HepG2 (cell line): ENCODE data around the gene CCDC9B. TPM values are rescaled to one million over a fixed set of nuclear protein-coding genes. Genes with fewer than 3 reads are reported as not detected.

Source experiments
- ATAC-seq: fragments of 200-7000 bp; cut with Tn5 transposase; 3 replicates; pipeline ENCODE4 v1.9.1; 2020; ENCODE audit warnings: mild to moderate bottlenecking, moderate library complexity
- BruUV-seq: library from RNA; stranded (reverse); fragments of 400-500 nt; replicated peaks from 2 replicates; lab custom pipeline; 2021; lab: Mats Ljungman, UMichigan
- CTCF ChIA-PET: fragments of 300-600 bp; formaldehyde crosslinking; extraction: SDS; loops from one replicate; lab custom pipeline; 2021; ENCODE audit warnings: low total read pairs, inconsistent platforms, low intra/inter-chr PET ratio; lab: Yijun Ruan, JAX
- POLR2A ChIA-PET: fragments of 350-600 bp; sonication (Branson Sonifier 250); formaldehyde crosslinking; loops from one replicate; lab custom pipeline; 2020; ENCODE audit warnings: antibody characterized with exemption, inconsistent platforms; lab: Yijun Ruan, JAX
- DNase-seq: peaks from one replicate; pipeline ENCODE4 v3.0.0-alpha.2; 2015; ENCODE audit warnings: low spot score
- FAIRE-seq: peaks from 3 replicates; lab custom pipeline; 2011; peaks lifted over from hg19 to GRCh38; lab: Jason Lieb, UNC
- H2AFZ ChIP-seq: one replicate; pipeline ENCODE4 v1.6.1; 2011; ENCODE audit warnings: low read length, inconsistent platforms
- H3K27ac ChIP-seq: fragments of 300-600 bp; 3 replicates; pipeline ENCODE4 v1.8.0; 2011; ENCODE audit warnings: mixed run types, mild to moderate bottlenecking, mixed read lengths, low read length, inconsistent platforms; ENCODE audit not compliant: insufficient read depth; ENCODE audit errors: extremely low read length
- H3K27me3 ChIP-seq, 2 experiments: fragments of 200-600 bp in 1 of 2; 2 replicates in 1 of 2; 3 replicates in 1 of 2; pipeline versions ENCODE4 v1.6.0 to v1.8.0; 2011; ENCODE audit warnings: low read length in 2 of 2, mild to moderate bottlenecking in 2 of 2, moderate library complexity in 2 of 2, inconsistent platforms in 1 of 2; ENCODE audit not compliant: insufficient read depth in 2 of 2, control insufficient read depth in 1 of 2
- H3K36me3 ChIP-seq, 2 experiments: fragments of 200-600 bp in 1 of 2; replicated peaks in 1 of 2; 2 replicates in 1 of 2; 3 replicates in 1 of 2; pipeline versions ENCODE4 v1.5.1 to v1.8.0; 2011; ENCODE audit warnings: low read length in 2 of 2, inconsistent platforms in 1 of 2; ENCODE audit not compliant: insufficient read depth in 2 of 2, control insufficient read depth in 1 of 2
- H3K4me1 ChIP-seq: 2 replicates; pipeline ENCODE4 v1.5.1; 2012; ENCODE audit warnings: low read length, inconsistent platforms; ENCODE audit not compliant: insufficient read depth
- H3K4me2 ChIP-seq: 2 replicates; pipeline ENCODE4 v1.6.0; 2011; ENCODE audit warnings: low read depth, low read length, inconsistent platforms
- H3K4me3 ChIP-seq, 3 experiments: fragments of 200-600 bp in 1 of 3; sonication (generic), shearing (Covaris generic) in 1 of 3; replicated peaks in 1 of 3; 2 replicates each; pipeline ENCODE4 v1.5.1; 2011 to 2016; ENCODE audit warnings: low read length in 3 of 3, inconsistent platforms in 2 of 3, low read depth in 2 of 3, mild to moderate bottlenecking in 2 of 3, control low read depth in 1 of 3, mixed read lengths in 1 of 3; ENCODE audit not compliant: insufficient read depth in 1 of 3
- H3K79me2 ChIP-seq: one replicate; pipeline ENCODE4 v1.6.1; 2011; ENCODE audit warnings: low read length, inconsistent platforms; ENCODE audit not compliant: insufficient read depth
- H3K9ac ChIP-seq: 2 replicates; pipeline ENCODE4 v1.6.0; 2011; ENCODE audit warnings: mild to moderate bottlenecking, low read depth, low read length, inconsistent platforms; ENCODE audit not compliant: insufficient read depth
- H3K9me3 ChIP-seq: 2 replicates; pipeline ENCODE4 v1.5.1; 2012; ENCODE audit warnings: mild to moderate bottlenecking, low read length
- H4K20me1 ChIP-seq: 2 replicates; pipeline ENCODE4 v1.6.0; 2011; ENCODE audit warnings: inconsistent platforms, mild to moderate bottlenecking, low read length, moderate library complexity; ENCODE audit not compliant: insufficient read depth
- HIVEP1 ChIP-seq: sonication (generic); formaldehyde crosslinking; IDR thresholded peaks from 2 replicates; pipeline ENCODE4 v1.4.0; 2020; ENCODE audit warnings: mild to moderate bottlenecking, missing genetic modification reagents
- KMT2A ChIP-seq: sonication (generic); formaldehyde crosslinking; IDR thresholded peaks from 2 replicates; pipeline ENCODE4 v1.4.0; 2020; ENCODE audit warnings: missing genetic modification reagents
- MAFF ChIP-seq: IDR thresholded peaks from 2 replicates; pipeline ENCODE4 v1.6.1; 2011; ENCODE audit warnings: low read depth, low read length, improper control_type of control experiment
- MAFK ChIP-seq, 2 experiments: IDR thresholded peaks in 1 of 2; conservative IDR thresholded peaks in 1 of 2; 2 replicates each; pipeline ENCODE4 v1.6.1; 2011; ENCODE audit warnings: improper control_type of control experiment in 2 of 2, low read length in 2 of 2
- RARA ChIP-seq: IDR thresholded peaks from 2 replicates; pipeline ENCODE4 v1.6.1; 2016; ENCODE audit warnings: missing genetic modification reagents, missing compliant biosample characterization
- TIGD3 ChIP-seq: sonication (generic); formaldehyde crosslinking; IDR thresholded peaks from 2 replicates; pipeline ENCODE4 v1.5.1; 2020; ENCODE audit warnings: mild to moderate bottlenecking, missing genetic modification reagents, borderline replicate concordance
- ZFY ChIP-seq: sonication (generic); formaldehyde crosslinking; IDR thresholded peaks from 2 replicates; pipeline ENCODE4 v1.4.0; 2020; ENCODE audit warnings: missing genetic modification reagents
- ZNF678 ChIP-seq: sonication (generic); formaldehyde crosslinking; IDR thresholded peaks from 2 replicates; pipeline ENCODE4 v1.4.0; 2020; ENCODE audit warnings: mild to moderate bottlenecking, missing genetic modification reagents
- ZNF740 ChIP-seq: sonication (generic); formaldehyde crosslinking; IDR thresholded peaks from 2 replicates; pipeline ENCODE4 v1.4.0; 2020; ENCODE audit warnings: missing genetic modification reagents
- WGBS: methylation state at CpG from one replicate; pipeline ENCODE4 v1.1.6; 2017; ENCODE audit warnings: low lambda C conversion rate; 5-methylcytosine and 5-hydroxymethylcytosine counted together
- in situ Hi-C: cut with HindIII; loops from 2 replicates; pipeline ENCODE4 v1.10.0; 2017; ENCODE audit warnings: low pct_unique_long_range_greater_than_20kb; ENCODE audit not compliant: extremely low pct_ligation_motif_present
- intact Hi-C: fragments of 100-400 bp; cut with micrococcal nuclease; formaldehyde crosslinking; loops from one replicate; pipeline ENCODE4 v1.10.0; 2022; ENCODE audit not compliant: unreplicated experiment
- polyA plus RNA-seq, 8 experiments: library from polyadenylated mRNA; depleted of rRNA in 3 of 8; stranded (reverse) in 7 of 8; unstranded in 1 of 8; fragments of >200 nt; fragmentation: Illumina TruSeq in 4 of 8; extraction: Trizol in 4 of 8; gene quantifications; 2 replicates each; pipeline versions ENCODE4 v1.2.1 to v1.2.3, GENCODE V29; 2011 to 2016; ENCODE audit warnings: low read depth in 4 of 8, missing spikeins in 1 of 8, mixed read lengths in 1 of 8; ENCODE audit not compliant: insufficient read depth in 1 of 8
- total RNA-seq, 5 experiments: library from RNA; depleted of rRNA; stranded (reverse); fragments of >200 nt; fragmentation: Illumina TruSeq; extraction: Trizol; gene quantifications; 2 replicates each; pipeline ENCODE4 v1.2.3, GENCODE V29; 2016; ENCODE audit warnings: low read depth in 1 of 5
- TF ChIP-seq, protein P1 (sequence below): sonication (generic); formaldehyde crosslinking; IDR thresholded peaks from 2 replicates; pipeline ENCODE4 v1.4.0; 2020; ENCODE audit warnings: missing genetic modification reagents

The CCDC9B gene
- total and polyA plus RNA-seq, 2 of the 13 experiments (the other 11 are each of a cell fraction or from before 2014, with no cell fraction given) = 0.98 to 1.6 TPM

GRCh38 chr15:40328751-40329150, 12.0 kb downstream of the CCDC9B start:
- 78% methylated on average over 5 of the region's 5 CpGs for WGBS
- H2AFZ ChIP-seq = no peak overlapping the region
- BruUV-seq = no TSS peak
- POLR2A ChIA-PET = interaction anchor here (1.4 kb wide), 1 partner anchor 10 kb away, joined by 3 read pairs; no protein-coding TSS in a partner anchor
- ATAC-seq = no peak
- no peaks in the 10 kb centered on the region for H4K20me1 ChIP-seq
- H3K27ac ChIP-seq = no peak overlapping the region
- H3K4me1 ChIP-seq = peaks cover 27% of the 10 kb centered on the region
- TF ChIP-seq KMT2A (CRISPR knock-in tag) (no peak), MAFF (peak; percentile 51), ZFY (CRISPR knock-in tag) (no peak), MAFK (conservative IDR thresholded peaks at IDR 0.05 in 1 of 2, IDR thresholded peaks at IDR 0.05 in 1 of 2; ENCODE audit: low read length in 2 of 2) (peak; percentile 49 to 72), TIGD3 (no peak), ZNF678 (no peak), HIVEP1 (no peak), RARA (CRISPR knock-in tag) (no peak), ZNF740 (no peak)
- TF ChIP-seq, protein P1, sequence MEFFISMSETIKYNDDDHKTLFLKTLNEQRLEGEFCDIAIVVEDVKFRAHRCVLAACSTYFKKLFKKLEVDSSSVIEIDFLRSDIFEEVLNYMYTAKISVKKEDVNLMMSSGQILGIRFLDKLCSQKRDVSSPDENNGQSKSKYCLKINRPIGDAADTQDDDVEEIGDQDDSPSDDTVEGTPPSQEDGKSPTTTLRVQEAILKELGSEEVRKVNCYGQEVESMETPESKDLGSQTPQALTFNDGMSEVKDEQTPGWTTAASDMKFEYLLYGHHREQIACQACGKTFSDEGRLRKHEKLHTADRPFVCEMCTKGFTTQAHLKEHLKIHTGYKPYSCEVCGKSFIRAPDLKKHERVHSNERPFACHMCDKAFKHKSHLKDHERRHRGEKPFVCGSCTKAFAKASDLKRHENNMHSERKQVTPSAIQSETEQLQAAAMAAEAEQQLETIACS = no peak
- no peaks in the 10 kb centered on the region for H3K27me3 ChIP-seq
- no peak overlapping the region for H3K4me2 ChIP-seq
- no peak overlapping the region for H3K4me3 ChIP-seq
- CTCF ChIA-PET = no interaction called here
- FAIRE-seq = no peak
- H3K79me2 ChIP-seq = no peaks in the 10 kb centered on the region
- in situ Hi-C loops = no loop called here
- no peaks in the 10 kb centered on the region for H3K36me3 ChIP-seq
- no peaks in the 10 kb centered on the region for H3K9me3 ChIP-seq
- intact Hi-C loops = no loop called here
- no peak for DNase-seq
- no peak overlapping the region for H3K9ac ChIP-seq
